HCT116 (cell line): ENCODE results near the gene CNGA3.

Experiments
- EZH2 ChIP-seq: fragments of 200-600 bp; sonication (generic); IDR thresholded peaks from 2 replicates; pipeline ENCODE4 v1.6.1; 2017; ENCODE audit warnings: antibody characterized with exemption, mixed run types
- EZH2phosphoT487 ChIP-seq: fragments of 200-600 bp; IDR thresholded peaks from 2 replicates; pipeline ENCODE4 v1.6.1; 2018; ENCODE audit warnings: antibody characterized with exemption, borderline replicate concordance
- POLR2A ChIP-seq: IDR thresholded peaks from 2 replicates; pipeline ENCODE4 v1.7.0; 2011; ENCODE audit warnings: borderline replicate concordance; ENCODE audit not compliant: insufficient read depth, insufficient read length; ENCODE audit errors: extremely low read depth
- YY1 ChIP-seq: IDR thresholded peaks from 2 replicates; pipeline ENCODE4 v1.6.1; 2011; ENCODE audit warnings: low read length, low read depth, moderate library complexity, mild to moderate bottlenecking; ENCODE audit not compliant: insufficient replicate concordance; ENCODE audit errors: extremely low read depth
- ZFX ChIP-seq: fragments of 450-650 bp; IDR thresholded peaks from 2 replicates; pipeline ENCODE4 v1.6.1; 2017
- TF ChIP-seq, protein P1 (sequence below), 3 experiments: fragments of 200-600 bp in 1 of 3; sonication (generic) in 1 of 3; IDR thresholded peaks in 2 of 3; conservative IDR thresholded peaks in 1 of 3; 2 replicates each; pipeline ENCODE4 v1.5.1; 2012 to 2017; ENCODE audit warnings: low read depth in 2 of 3, low read length in 2 of 3, antibody characterized with exemption in 1 of 3, borderline replicate concordance in 1 of 3, control low read depth in 1 of 3, mild to moderate bottlenecking in 1 of 3, mixed read lengths in 1 of 3, mixed run types in 1 of 3, moderate library complexity in 1 of 3; ENCODE audit not compliant: insufficient read depth in 1 of 3
- TF ChIP-seq, protein P2 (sequence below): IDR thresholded peaks from 2 replicates; pipeline ENCODE4 v1.6.1; 2012; ENCODE audit warnings: low read depth
- TF ChIP-seq, protein P3 (sequence below): IDR thresholded peaks from 2 replicates; pipeline ENCODE4 v1.6.1; 2012

DNA sequence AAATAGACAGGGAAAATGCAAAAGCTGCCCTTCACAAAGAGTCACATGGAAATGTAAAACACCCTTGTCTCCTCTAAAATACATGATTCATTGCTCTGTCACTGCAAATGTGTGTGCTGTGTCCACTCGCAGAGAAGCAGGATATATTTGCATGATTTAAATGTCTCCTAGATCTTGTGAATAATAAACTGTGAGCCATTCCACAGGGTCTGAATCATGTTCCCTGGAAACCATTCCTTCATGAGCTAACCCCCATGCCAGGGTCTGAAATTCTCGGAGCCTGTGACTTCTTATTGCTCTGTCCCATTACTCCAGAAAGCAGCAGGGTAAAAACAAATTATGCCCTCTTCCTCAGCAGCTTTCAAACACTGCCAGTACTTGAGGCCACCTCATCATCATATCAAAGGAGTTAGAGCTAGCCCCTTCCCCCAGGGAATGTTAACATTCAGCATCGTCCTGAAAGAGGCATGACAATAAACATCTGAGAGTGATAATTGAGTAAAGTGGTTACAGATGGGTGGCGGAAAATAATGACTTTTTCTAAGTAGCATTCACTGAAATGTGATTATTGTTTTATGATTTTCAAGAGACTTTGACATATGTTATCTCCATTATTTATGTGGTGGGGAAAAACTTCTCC, 11.7 kb upstream of the CNGA3 start:
- no peak for TF ChIP-seq POLR2A
- TF ChIP-seq, protein P1, sequence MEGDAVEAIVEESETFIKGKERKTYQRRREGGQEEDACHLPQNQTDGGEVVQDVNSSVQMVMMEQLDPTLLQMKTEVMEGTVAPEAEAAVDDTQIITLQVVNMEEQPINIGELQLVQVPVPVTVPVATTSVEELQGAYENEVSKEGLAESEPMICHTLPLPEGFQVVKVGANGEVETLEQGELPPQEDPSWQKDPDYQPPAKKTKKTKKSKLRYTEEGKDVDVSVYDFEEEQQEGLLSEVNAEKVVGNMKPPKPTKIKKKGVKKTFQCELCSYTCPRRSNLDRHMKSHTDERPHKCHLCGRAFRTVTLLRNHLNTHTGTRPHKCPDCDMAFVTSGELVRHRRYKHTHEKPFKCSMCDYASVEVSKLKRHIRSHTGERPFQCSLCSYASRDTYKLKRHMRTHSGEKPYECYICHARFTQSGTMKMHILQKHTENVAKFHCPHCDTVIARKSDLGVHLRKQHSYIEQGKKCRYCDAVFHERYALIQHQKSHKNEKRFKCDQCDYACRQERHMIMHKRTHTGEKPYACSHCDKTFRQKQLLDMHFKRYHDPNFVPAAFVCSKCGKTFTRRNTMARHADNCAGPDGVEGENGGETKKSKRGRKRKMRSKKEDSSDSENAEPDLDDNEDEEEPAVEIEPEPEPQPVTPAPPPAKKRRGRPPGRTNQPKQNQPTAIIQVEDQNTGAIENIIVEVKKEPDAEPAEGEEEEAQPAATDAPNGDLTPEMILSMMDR (IDR thresholded peaks at IDR 0.05 in 2 of 3, conservative IDR thresholded peaks at IDR 0.05 in 1 of 3; ENCODE audit: borderline replicate concordance in 1 of 3, insufficient read depth in 1 of 3, low read depth in 2 of 3, low read length in 2 of 3) = no peak
- TF ChIP-seq, protein P2, sequence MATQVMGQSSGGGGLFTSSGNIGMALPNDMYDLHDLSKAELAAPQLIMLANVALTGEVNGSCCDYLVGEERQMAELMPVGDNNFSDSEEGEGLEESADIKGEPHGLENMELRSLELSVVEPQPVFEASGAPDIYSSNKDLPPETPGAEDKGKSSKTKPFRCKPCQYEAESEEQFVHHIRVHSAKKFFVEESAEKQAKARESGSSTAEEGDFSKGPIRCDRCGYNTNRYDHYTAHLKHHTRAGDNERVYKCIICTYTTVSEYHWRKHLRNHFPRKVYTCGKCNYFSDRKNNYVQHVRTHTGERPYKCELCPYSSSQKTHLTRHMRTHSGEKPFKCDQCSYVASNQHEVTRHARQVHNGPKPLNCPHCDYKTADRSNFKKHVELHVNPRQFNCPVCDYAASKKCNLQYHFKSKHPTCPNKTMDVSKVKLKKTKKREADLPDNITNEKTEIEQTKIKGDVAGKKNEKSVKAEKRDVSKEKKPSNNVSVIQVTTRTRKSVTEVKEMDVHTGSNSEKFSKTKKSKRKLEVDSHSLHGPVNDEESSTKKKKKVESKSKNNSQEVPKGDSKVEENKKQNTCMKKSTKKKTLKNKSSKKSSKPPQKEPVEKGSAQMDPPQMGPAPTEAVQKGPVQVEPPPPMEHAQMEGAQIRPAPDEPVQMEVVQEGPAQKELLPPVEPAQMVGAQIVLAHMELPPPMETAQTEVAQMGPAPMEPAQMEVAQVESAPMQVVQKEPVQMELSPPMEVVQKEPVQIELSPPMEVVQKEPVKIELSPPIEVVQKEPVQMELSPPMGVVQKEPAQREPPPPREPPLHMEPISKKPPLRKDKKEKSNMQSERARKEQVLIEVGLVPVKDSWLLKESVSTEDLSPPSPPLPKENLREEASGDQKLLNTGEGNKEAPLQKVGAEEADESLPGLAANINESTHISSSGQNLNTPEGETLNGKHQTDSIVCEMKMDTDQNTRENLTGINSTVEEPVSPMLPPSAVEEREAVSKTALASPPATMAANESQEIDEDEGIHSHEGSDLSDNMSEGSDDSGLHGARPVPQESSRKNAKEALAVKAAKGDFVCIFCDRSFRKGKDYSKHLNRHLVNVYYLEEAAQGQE = no peak
- no peak for TF ChIP-seq ZFX
- no peak for TF ChIP-seq EZH2phosphoT487
- TF ChIP-seq, protein P3, sequence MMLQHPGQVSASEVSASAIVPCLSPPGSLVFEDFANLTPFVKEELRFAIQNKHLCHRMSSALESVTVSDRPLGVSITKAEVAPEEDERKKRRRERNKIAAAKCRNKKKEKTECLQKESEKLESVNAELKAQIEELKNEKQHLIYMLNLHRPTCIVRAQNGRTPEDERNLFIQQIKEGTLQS = no peak
- no peak for TF ChIP-seq YY1
- TF ChIP-seq EZH2 = no peak
